Vagina (tissue), 2 donors: ENCODE measurements around the gene MOV10L1.

Experiments
- CTCF ChIP-seq, 3 experiments: fragments of 450-650 bp in 2 of 3; fragments of 200-600 bp in 1 of 3; sonication (generic) in 1 of 3; IDR thresholded peaks; one replicate each; pipeline ENCODE4 v1.5.1; 2017 to 2019; ENCODE audit warnings: antibody characterized with exemption in 3 of 3, mild to moderate bottlenecking in 2 of 3, moderate library complexity in 2 of 3
- POLR2A ChIP-seq, 2 donors: fragments of 450-650 bp; IDR thresholded peaks; one replicate each; pipeline ENCODE4 v1.6.1; 2017; ENCODE audit warnings: antibody characterized with exemption in 2 of 2, mild to moderate bottlenecking in 2 of 2, moderate library complexity in 2 of 2

GRCh38 chr22:50190182-50190940, 100.6 kb downstream of the MOV10L1 start:
- peak in 2 of 3 experiments; percentile 18 to 51 for TF ChIP-seq CTCF (IDR thresholded peaks at IDR 0.05)
- peak in 1 of 2 donors; percentile 11 for TF ChIP-seq POLR2A (IDR thresholded peaks at IDR 0.05)
